A549 (cell line): ENCODE data around the gene CASK. TPM values are rescaled to one million over a fixed set of nuclear protein-coding genes. Genes with fewer than 3 reads are reported as not detected.
A peak's percentile ranks its signal among the peaks of the same experiment; 100 is the strongest.

ENCODE experiments used
- ATAC-seq, 2 experiments: fragments of 200-7000 bp in 1 of 2; fragments of >200 bp in 1 of 2; cut with Nextera tagmentation in 1 of 2; cut with Tn5 transposase in 1 of 2; 3 replicates each; pipeline versions ENCODE4 v1.8.0 to v1.9.1; 2018 to 2020; ENCODE audit warnings: mild to moderate bottlenecking in 1 of 2, moderate library complexity in 1 of 2
- CTCF ChIA-PET: fragments of 300-600 bp; sonication (Branson Sonifier 250); formaldehyde crosslinking; extraction: SDS; loops from one replicate; lab custom pipeline; 2021; ENCODE audit warnings: antibody characterized with exemption, inconsistent platforms; lab: Yijun Ruan, JAX
- POLR2A ChIA-PET: fragments of 350-600 bp; formaldehyde crosslinking; extraction: SDS; loops from one replicate; lab custom pipeline; 2021; ENCODE audit warnings: antibody characterized with exemption, inconsistent platforms; lab: Yijun Ruan, JAX
- DNase-seq, 2 experiments: peaks; one replicate each; pipeline versions ENCODE4 v3.0.0 to v3.0.0-alpha.2; 2011 to 2016; ENCODE audit warnings: low read depth in 1 of 2, low spot score in 1 of 2
- FAIRE-seq: peaks from 2 replicates; lab custom pipeline; 2011; peaks lifted over from hg19 to GRCh38; lab: Jason Lieb, UNC
- H3K27ac ChIP-seq, 2 experiments: fragments of >200 bp; sonication (Bioruptor Twin); formaldehyde crosslinking; 3 replicates each; pipeline ENCODE4 v1.5.1; 2016 to 2017
- H3K4me1 ChIP-seq: fragments of >200 bp; sonication (Bioruptor Twin); formaldehyde crosslinking; 3 replicates; pipeline ENCODE4 v1.6.1; 2016
- H3K4me2 ChIP-seq: fragments of >200 bp; sonication (Bioruptor Twin); formaldehyde crosslinking; 3 replicates; pipeline ENCODE4 v1.6.1; 2016
- H3K4me3 ChIP-seq: fragments of >200 bp; sonication (Bioruptor Twin); formaldehyde crosslinking; 3 replicates; pipeline ENCODE4 v1.5.1; 2016
- H3K9me3 ChIP-seq: fragments of >200 bp; sonication (Bioruptor Twin); formaldehyde crosslinking; 3 replicates; pipeline ENCODE4 v1.6.1; 2016
- CBX2 ChIP-seq: fragments of 200-600 bp; sonication (generic); IDR thresholded peaks from 2 replicates; pipeline ENCODE4 v1.6.1; 2016; ENCODE audit warnings: low read depth, mild to moderate bottlenecking, borderline replicate concordance
- CHD2 ChIP-seq: fragments of 150-350 bp; IDR thresholded peaks from 2 replicates; pipeline ENCODE4 v1.6.1; 2014; ENCODE audit warnings: low read length; ENCODE audit not compliant: partially characterized antibody
- CTCF ChIP-seq: fragments of >200 bp; sonication (Bioruptor Twin); formaldehyde crosslinking; IDR thresholded peaks from 3 replicates; pipeline ENCODE4 v1.5.1; 2016
- EP300 ChIP-seq, 2 experiments: fragments of >200 bp; sonication (Bioruptor Twin); formaldehyde crosslinking; IDR thresholded peaks; 2 replicates in 1 of 2; 3 replicates in 1 of 2; pipeline ENCODE4 v1.6.1; 2016 to 2017
- HEYL ChIP-seq: fragments of 250-450 bp; sonication (Bioruptor Pico); IDR thresholded peaks from 2 replicates; pipeline ENCODE4 v1.8.0; 2021; ENCODE audit warnings: mild to moderate bottlenecking, moderate library complexity
- HOXB13 ChIP-seq: fragments of 250-450 bp; sonication (Bioruptor Pico); IDR thresholded peaks from 2 replicates; pipeline ENCODE4 v1.5.0; 2020; ENCODE audit warnings: low read depth, mild to moderate bottlenecking, moderate library complexity
- HOXB5 ChIP-seq: fragments of 250-450 bp; sonication (Bioruptor Pico); IDR thresholded peaks from 2 replicates; pipeline ENCODE4 v1.5.0; 2020; ENCODE audit warnings: mild to moderate bottlenecking, moderate library complexity
- JUN ChIP-seq, 2 experiments: fragments of >200 bp; sonication (Bioruptor Twin); formaldehyde crosslinking; IDR thresholded peaks; 2 replicates in 1 of 2; 3 replicates in 1 of 2; pipeline ENCODE4 v1.6.1; 2016 to 2017
- KDM1A ChIP-seq: fragments of 200-600 bp; sonication (generic); IDR thresholded peaks from 2 replicates; pipeline ENCODE4 v1.6.1; 2016; ENCODE audit warnings: low read depth, mild to moderate bottlenecking
- MAFK ChIP-seq: fragments of 450-650 bp; IDR thresholded peaks from 2 replicates; pipeline ENCODE4 v1.6.1; 2014; ENCODE audit not compliant: partially characterized antibody
- MAZ ChIP-seq: fragments of 150-350 bp; IDR thresholded peaks from 2 replicates; pipeline ENCODE4 v1.6.1; 2014; ENCODE audit warnings: antibody characterized with exemption, low read depth, low read length, borderline replicate concordance
- MYC ChIP-seq: IDR thresholded peaks from 2 replicates; pipeline ENCODE4 v1.6.1; 2012; ENCODE audit warnings: mild to moderate bottlenecking, inconsistent platforms, low read length, improper control_type of control experiment, borderline replicate concordance
- POLR2A ChIP-seq: IDR thresholded peaks from 2 replicates; pipeline ENCODE4 v1.6.1; 2012; ENCODE audit warnings: mild to moderate bottlenecking, low read length
- RAD21 ChIP-seq, 2 experiments: fragments of >200 bp in 1 of 2; sonication (Bioruptor Twin) in 1 of 2; formaldehyde crosslinking in 1 of 2; IDR thresholded peaks in 1 of 2; conservative IDR thresholded peaks in 1 of 2; 2 replicates in 1 of 2; 3 replicates in 1 of 2; pipeline ENCODE4 v1.6.1; 2012 to 2018; ENCODE audit warnings: inconsistent platforms in 1 of 2
- RARB ChIP-seq: fragments of 250-450 bp; sonication (Bioruptor Pico); IDR thresholded peaks from 2 replicates; pipeline ENCODE4 v1.8.0; 2021; ENCODE audit warnings: mild to moderate bottlenecking, moderate library complexity
- RCOR1 ChIP-seq: fragments of 150-350 bp; IDR thresholded peaks from 2 replicates; pipeline ENCODE4 v1.6.1; 2014; ENCODE audit warnings: antibody characterized with exemption, low read length, low read depth
- REST ChIP-seq: fragments of 200-600 bp; sonication (generic); IDR thresholded peaks from 2 replicates; pipeline ENCODE4 v1.6.1; 2016; ENCODE audit warnings: antibody characterized with exemption, mild to moderate bottlenecking, moderate library complexity
- ZFP36 ChIP-seq: fragments of 450-650 bp; IDR thresholded peaks from 2 replicates; pipeline ENCODE4 v1.6.1; 2014; ENCODE audit warnings: borderline replicate concordance; ENCODE audit not compliant: partially characterized antibody
- ZNF302 ChIP-seq: fragments of 250-450 bp; sonication (Bioruptor Pico); IDR thresholded peaks from 2 replicates; pipeline ENCODE4 v1.9.0; 2021; ENCODE audit warnings: inconsistent platforms, mild to moderate bottlenecking, moderate library complexity
- WGBS: methylation state at CpG from one replicate; pipeline ENCODE4 v1.1.6; 2017; ENCODE audit errors: missing lambda C conversion rate; 5-methylcytosine and 5-hydroxymethylcytosine counted together
- polyA plus RNA-seq, 4 experiments: library from polyadenylated mRNA; depleted of rRNA in 3 of 4; stranded (reverse); fragments of >200 nt; fragmentation: RNase III in 1 of 4; extraction: RNeasy Plus Mini Kit Qiagen cat#74134 plus additional on column Dnase treatment in 1 of 4; gene quantifications; 2 replicates in 3 of 4; 3 replicates in 1 of 4; pipeline ENCODE4 v1.2.3, GENCODE V29; 2011 to 2017
- TF ChIP-seq, protein P1 (sequence below): IDR thresholded peaks from 2 replicates; pipeline ENCODE4 v1.6.1; 2012
- TF ChIP-seq, protein P2 (sequence below): IDR thresholded peaks from 2 replicates; pipeline ENCODE4 v1.6.1; 2012; ENCODE audit warnings: low read depth, borderline replicate concordance

Gene CASK
- polyA plus RNA-seq, 2 of the 4 experiments (the other 2 are of a cell fraction), result 23.3 to 57.6 TPM

- peaks cover 5% of the 10 kb centered on the region; the same call in 2 of the 3 replicates for H3K4me1 ChIP-seq
- peak in 1 of 2 experiments; percentile 1 for DNase-seq
- ATAC-seq, result no peak
- no peak for FAIRE-seq
- 0 out of 6 replicates have a peak overlapping the region, but pooled peaks of 1 of the 2 experiments have one; percentile 11 for H3K27ac ChIP-seq
- no peaks in the 10 kb centered on the region for H3K9me3 ChIP-seq
- CTCF ChIA-PET, result interaction anchor here (1.0 kb wide), 1 partner anchor 11 kb away, joined by 3 read pairs; no protein-coding TSS in a partner anchor
- H3K4me3 ChIP-seq, result no peak overlapping the region
- TF ChIP-seq REST (no peak), CTCF (no peak), RCOR1 (no peak), KDM1A (no peak), EP300 (IDR thresholded peaks at IDR 0.05) (no peak), CHD2 (no peak), MAFK (no peak)
- TF ChIP-seq, protein P1, sequence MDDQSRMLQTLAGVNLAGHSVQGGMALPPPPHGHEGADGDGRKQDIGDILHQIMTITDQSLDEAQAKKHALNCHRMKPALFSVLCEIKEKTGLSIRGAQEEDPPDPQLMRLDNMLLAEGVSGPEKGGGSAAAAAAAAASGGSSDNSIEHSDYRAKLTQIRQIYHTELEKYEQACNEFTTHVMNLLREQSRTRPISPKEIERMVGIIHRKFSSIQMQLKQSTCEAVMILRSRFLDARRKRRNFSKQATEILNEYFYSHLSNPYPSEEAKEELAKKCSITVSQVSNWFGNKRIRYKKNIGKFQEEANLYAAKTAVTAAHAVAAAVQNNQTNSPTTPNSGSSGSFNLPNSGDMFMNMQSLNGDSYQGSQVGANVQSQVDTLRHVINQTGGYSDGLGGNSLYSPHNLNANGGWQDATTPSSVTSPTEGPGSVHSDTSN, result no peak
- POLR2A ChIA-PET, result no interaction called here
- H3K4me2 ChIP-seq, result 0 out of 3 replicates have a peak overlapping the region, but pooled peaks have one; percentile 14
- 96% methylated on average over 3 of the region's 3 CpGs for WGBS
Measured at GRCh38 chrX:41906515-41907187, 16.7 kb downstream of the CASK start.

DNA sequence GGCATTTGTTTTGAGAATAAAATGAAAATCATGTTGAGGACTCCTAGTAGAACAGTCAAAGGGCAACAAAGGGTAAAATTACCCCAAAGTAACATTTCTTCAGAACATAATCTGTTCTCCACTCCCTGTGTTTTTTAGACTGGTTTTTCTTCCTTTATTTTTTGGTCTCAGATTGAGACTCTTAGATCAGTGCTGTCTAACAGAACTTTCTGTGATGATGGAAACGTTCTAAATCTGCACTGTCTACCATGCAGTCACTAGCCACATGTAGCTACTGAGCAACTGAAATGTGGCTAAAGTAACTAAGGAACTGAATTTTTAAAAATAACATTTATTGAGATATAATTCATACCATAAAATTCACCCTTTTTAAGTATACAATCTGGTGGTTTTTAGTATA is 19.8 kb downstream of the CASK start:
- no peak for DNase-seq
- WGBS, result 68% methylated on average over 1 of the region's 1 CpG
- FAIRE-seq, result peak; percentile 88
- ATAC-seq, result no peak
- no peak overlapping the region for H3K4me2 ChIP-seq
- TF ChIP-seq HEYL (CRISPR knock-in tag), result no peak
- TF ChIP-seq MYC, result no peak
- no peak for TF ChIP-seq HOXB5 (CRISPR knock-in tag)
- TF ChIP-seq RAD21 (conservative IDR thresholded peaks at IDR 0.05 in 1 of 2, IDR thresholded peaks at IDR 0.05 in 1 of 2), result no peak
- TF ChIP-seq, protein P2, sequence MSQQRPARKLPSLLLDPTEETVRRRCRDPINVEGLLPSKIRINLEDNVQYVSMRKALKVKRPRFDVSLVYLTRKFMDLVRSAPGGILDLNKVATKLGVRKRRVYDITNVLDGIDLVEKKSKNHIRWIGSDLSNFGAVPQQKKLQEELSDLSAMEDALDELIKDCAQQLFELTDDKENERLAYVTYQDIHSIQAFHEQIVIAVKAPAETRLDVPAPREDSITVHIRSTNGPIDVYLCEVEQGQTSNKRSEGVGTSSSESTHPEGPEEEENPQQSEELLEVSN, result no peak
- TF ChIP-seq JUN (IDR thresholded peaks at IDR 0.05), result no peak
- no peak for TF ChIP-seq MAZ
- TF ChIP-seq CHD2, result no peak
- TF ChIP-seq RARB (CRISPR knock-in tag), result no peak
- TF ChIP-seq HOXB13 (CRISPR knock-in tag), result no peak
- TF ChIP-seq ZFP36, result no peak
- TF ChIP-seq CBX2, result no peak
- TF ChIP-seq ZNF302 (CRISPR knock-in tag), result no peak
- TF ChIP-seq POLR2A, result no peak
- TF ChIP-seq, all 56 proteins: peak for 0
- H3K27ac ChIP-seq, result no peak overlapping the region
- ChIA-PET POLR2A (no interaction called here), CTCF (no interaction called here)
- H3K9me3 ChIP-seq, result 0 out of 3 replicates have a peak, but pooled peaks cover 3% of the 10 kb centered on the region
- H3K4me3 ChIP-seq, result no peak overlapping the region
- H3K4me1 ChIP-seq, result peaks cover 5% of the 10 kb centered on the region; the same call in 2 of the 3 replicates
